OCI-LY7 (cell line): ENCODE results near the gene PANK4. TPM values are rescaled to one million over a fixed set of nuclear protein-coding genes. Genes with fewer than 3 reads are reported as not detected.

Experiments
- BruUV-seq: library from RNA; stranded (reverse); fragments of 400-500 nt; replicated peaks from 2 replicates; lab custom pipeline; 2021; lab: Mats Ljungman, UMichigan
- CTCF ChIA-PET: fragments of 300-600 bp; sonication (Branson Sonifier 250); formaldehyde crosslinking; loops from one replicate; lab custom pipeline; 2022; ENCODE audit warnings: antibody characterized with exemption; ENCODE audit not compliant: unreplicated experiment; lab: Charles Lee
- POLR2A ChIA-PET: fragments of 300-600 bp; sonication (Branson Sonifier 250); formaldehyde crosslinking; loops from one replicate; lab custom pipeline; 2022; ENCODE audit warnings: antibody characterized with exemption; lab: Charles Lee
- DNase-seq: peaks from one replicate; pipeline ENCODE4 v3.0.0-alpha.2; 2015; ENCODE audit warnings: low spot score
- H2AFZ ChIP-seq: fragments of 200-600 bp; sonication (generic), shearing (Covaris generic); 2 replicates; pipeline ENCODE4 v1.6.1; 2014; ENCODE audit warnings: mild to moderate bottlenecking, antibody characterized with exemption, low read length, moderate library complexity
- H3K27ac ChIP-seq: fragments of 200-600 bp; sonication (generic); 2 replicates; pipeline ENCODE4 v1.5.1; 2014; ENCODE audit warnings: mixed run types, low read depth, mild to moderate bottlenecking, moderate library complexity, low read length, inconsistent platforms; ENCODE audit not compliant: poor library complexity, severe bottlenecking
- H3K36me3 ChIP-seq: fragments of 200-600 bp; sonication (generic); 2 replicates; pipeline ENCODE4 v1.6.1; 2014; ENCODE audit warnings: mild to moderate bottlenecking, antibody characterized with exemption, low read length, moderate library complexity, mixed read lengths; ENCODE audit not compliant: insufficient read depth
- H3K4me1 ChIP-seq: fragments of 200-600 bp; sonication (generic); 2 replicates; pipeline ENCODE4 v1.5.1; 2014; ENCODE audit warnings: mild to moderate bottlenecking, low read length; ENCODE audit not compliant: insufficient read depth, poor library complexity, severe bottlenecking
- H3K4me2 ChIP-seq: fragments of 200-600 bp; sonication (generic); 2 replicates; pipeline ENCODE4 v1.6.1; 2014; ENCODE audit warnings: mild to moderate bottlenecking, low read length
- H3K4me3 ChIP-seq: fragments of 200-600 bp; sonication (generic); 2 replicates; pipeline ENCODE4 v1.5.1; 2014; ENCODE audit warnings: mild to moderate bottlenecking, low read depth, low read length; ENCODE audit not compliant: poor library complexity, severe bottlenecking
- H3K79me2 ChIP-seq: fragments of 200-600 bp; sonication (generic); 2 replicates; pipeline ENCODE4 v1.6.1; 2016; ENCODE audit warnings: low read depth, mild to moderate bottlenecking, low read length, moderate library complexity, mixed read lengths; ENCODE audit not compliant: insufficient read depth
- H3K9me2 ChIP-seq: fragments of 200-600 bp; sonication (generic); 2 replicates; pipeline ENCODE4 v1.6.1; 2016; ENCODE audit warnings: mild to moderate bottlenecking, low read length, mixed read lengths; ENCODE audit not compliant: insufficient read depth
- H3K9me3 ChIP-seq: fragments of 200-600 bp; sonication (generic); 2 replicates; pipeline ENCODE4 v1.6.1; 2014; ENCODE audit warnings: mild to moderate bottlenecking, mixed run types, low read length, mixed read lengths
- H4K20me1 ChIP-seq: fragments of 200-600 bp; sonication (generic); 2 replicates; pipeline ENCODE4 v1.6.1; 2014; ENCODE audit warnings: mild to moderate bottlenecking, antibody characterized with exemption, low read length, moderate library complexity, mixed read lengths; ENCODE audit not compliant: insufficient read depth
- CTCF ChIP-seq: fragments of 200-600 bp; sonication (generic); conservative IDR thresholded peaks from 2 replicates; pipeline ENCODE4 v1.5.1; 2014; ENCODE audit warnings: mild to moderate bottlenecking, antibody characterized with exemption, low read length, moderate library complexity, mixed read lengths
- EZH2phosphoT487 ChIP-seq: fragments of 200-600 bp; sonication (generic); IDR thresholded peaks from 2 replicates; pipeline ENCODE4 v1.6.1; 2018; ENCODE audit warnings: low read depth, borderline replicate concordance, mild to moderate bottlenecking, mixed run types, antibody characterized with exemption, low read length, moderate library complexity, mixed read lengths
- intact Hi-C: fragments of 100-400 bp; cut with micrococcal nuclease; formaldehyde crosslinking; loops from one replicate; pipeline ENCODE4 v1.10.0; 2022; ENCODE audit not compliant: unreplicated experiment
- total RNA-seq, 2 experiments: library from RNA; depleted of rRNA in 1 of 2; stranded (reverse); fragments of >200 nt in 1 of 2; shearing (Covaris generic) in 1 of 2; gene quantifications; 2 replicates each; pipeline ENCODE4 v1.2.3, GENCODE V29; 2014 to 2022

The PANK4 gene
- total RNA-seq, 2 experiments from 2014 or later: 49.1 to 55.9 TPM

- no peaks in the 10 kb centered on the region; the same call in 1 of the 2 replicates for H4K20me1 ChIP-seq
- no peak overlapping the region for H3K4me2 ChIP-seq
- no peak for DNase-seq
- H3K4me3 ChIP-seq: no peak overlapping the region
- no peak overlapping the region for H3K27ac ChIP-seq
- peaks cover 21% of the 10 kb centered on the region for H3K79me2 ChIP-seq
- TF ChIP-seq CTCF: no peak
- TF ChIP-seq EZH2phosphoT487: no peak
- intact Hi-C loops: no loop called here
- ChIA-PET CTCF (no interaction called here), POLR2A (no interaction called here)
- no peaks in the 10 kb centered on the region for H3K9me3 ChIP-seq
- no peaks in the 10 kb centered on the region for H3K9me2 ChIP-seq
- BruUV-seq: no TSS peak
- H2AFZ ChIP-seq: no peak overlapping the region
- H3K36me3 ChIP-seq: peaks cover 66% of the 10 kb centered on the region
- H3K4me1 ChIP-seq: peaks cover 8% of the 10 kb centered on the region
Observed at GRCh38 chr1:2519029-2519685, 7.2 kb downstream of the PANK4 start.

GRCh38 chr1:2518528-2518927, 7.9 kb downstream of the PANK4 start:
- CTCF ChIA-PET: no interaction called here
- intact Hi-C loops: no loop called here
- H3K4me3 ChIP-seq: no peak overlapping the region
- H4K20me1 ChIP-seq: no peaks in the 10 kb centered on the region; the same call in 1 of the 2 replicates
- peaks cover 71% of the 10 kb centered on the region for H3K36me3 ChIP-seq
- no peak overlapping the region for H3K4me2 ChIP-seq
- peaks cover 2% of the 10 kb centered on the region for H3K4me1 ChIP-seq
- no peaks in the 10 kb centered on the region for H3K9me2 ChIP-seq
- peaks cover 15% of the 10 kb centered on the region for H3K79me2 ChIP-seq
- POLR2A ChIA-PET: no interaction called here
- no peak overlapping the region for H2AFZ ChIP-seq
- BruUV-seq: no TSS peak
- H3K9me3 ChIP-seq: no peaks in the 10 kb centered on the region
- TF ChIP-seq EZH2phosphoT487 (no peak), CTCF (no peak)
- no peak overlapping the region for H3K27ac ChIP-seq
- DNase-seq: no peak

GRCh38 chr1:2517966-2518365, 8.4 kb downstream of the PANK4 start:
- no peak overlapping the region for H3K4me3 ChIP-seq
- CTCF ChIA-PET: no interaction called here
- DNase-seq: no peak
- POLR2A ChIA-PET: no interaction called here
- no peaks in the 10 kb centered on the region for H3K4me1 ChIP-seq
- no peaks in the 10 kb centered on the region for H3K9me2 ChIP-seq
- peaks cover 77% of the 10 kb centered on the region for H3K36me3 ChIP-seq
- TF ChIP-seq CTCF (no peak), EZH2phosphoT487 (no peak)
- no peak overlapping the region for H3K4me2 ChIP-seq
- no TSS peak for BruUV-seq
- no peak overlapping the region for H3K27ac ChIP-seq
- peaks cover 9% of the 10 kb centered on the region for H3K79me2 ChIP-seq
- H2AFZ ChIP-seq: no peak overlapping the region
- intact Hi-C loops: no loop called here
- no peaks in the 10 kb centered on the region for H3K9me3 ChIP-seq
- H4K20me1 ChIP-seq: no peaks in the 10 kb centered on the region; the same call in 1 of the 2 replicates
